Measurements from ENCODE around the gene COL26A1.

GRCh38 chr7:101376601-101377000, 13.9 kb downstream of the COL26A1 start:
- TF ChIP-seq POLR2A (IDR thresholded peaks at IDR 0.05; ENCODE audit: low read length) (no peak), GATA1 (IDR thresholded peaks at IDR 0.05; ENCODE audit: low read depth, low read length) (no peak)
